Stimulated activated CD8-positive, alpha-beta memory T cell treated with anti-CD3 and anti-CD28 coated beads, Interleukin-4, amount 100 ng/mL, for 24 hours (primary cell): ENCODE results near the gene MAB21L4.

Experiments
- DNase-seq: peaks from one replicate; pipeline ENCODE4 v3.0.0-alpha.2; 2020; ENCODE audit warnings: low read depth

MAB21L4 gene

GRCh38 chr2:240894006-240894405 lies 1.9 kb downstream of the MAB21L4 start:
- no peak for DNase-seq

- DNase-seq, result no peak
Observed at GRCh38 chr2:240893363-240893844, 2.6 kb downstream of the MAB21L4 start.

- no peak for DNase-seq
Observed at GRCh38 chr2:240892925-240893324, 3.0 kb downstream of the MAB21L4 start.

- no peak for DNase-seq
Observed at GRCh38 chr2:240892356-240892755, 3.6 kb downstream of the MAB21L4 start.

- DNase-seq, result no peak
Observed at GRCh38 chr2:240891492-240892340, 4.2 kb downstream of the MAB21L4 start.

- DNase-seq, result no peak
Observed at GRCh38 chr2:240890691-240891090, 5.3 kb downstream of the MAB21L4 start.

- DNase-seq, result no peak
Observed at GRCh38 chr2:240889601-240890560, 6.1 kb downstream of the MAB21L4 start.

GRCh38 chr2:240888890-240889573 lies 6.9 kb downstream of the MAB21L4 start:
- no peak for DNase-seq

- DNase-seq, result no peak
Observed at GRCh38 chr2:240888130-240888889, 7.6 kb downstream of the MAB21L4 start.

GRCh38 chr2:240887631-240888030 lies 8.3 kb downstream of the MAB21L4 start:
- no peak for DNase-seq

GRCh38 chr2:240886678-240887609 lies 9.0 kb downstream of the MAB21L4 start:
- no peak for DNase-seq

- no peak for DNase-seq
Observed at GRCh38 chr2:240886023-240886565, 9.9 kb downstream of the MAB21L4 start.

GRCh38 chr2:240885566-240885965 lies 10.4 kb downstream of the MAB21L4 start:
- no peak for DNase-seq

GRCh38 chr2:240884745-240885144 lies 11.2 kb downstream of the MAB21L4 start:
- DNase-seq, result no peak

- DNase-seq, result no peak
Observed at GRCh38 chr2:240884221-240884620, 11.7 kb downstream of the MAB21L4 start.

GRCh38 chr2:240881913-240882312 lies 14.0 kb downstream of the MAB21L4 start:
- no peak for DNase-seq

GRCh38 chr2:240879105-240879504 lies 16.9 kb downstream of the MAB21L4 start:
- no peak for DNase-seq

GRCh38 chr2:240878341-240878936 lies 17.5 kb downstream of the MAB21L4 start:
- no peak for DNase-seq
